ENCODE results near the gene CORO1A. TPM values are rescaled to one million over a fixed set of nuclear protein-coding genes. Genes with fewer than 3 reads are reported as not detected.
"Not testable (repeated sequence)": the region's sequence is repeated elsewhere in the genome, so short reads cannot be mapped to it uniquely, and the experiment has no call there.

The CORO1A gene
- total RNA-seq, 3 donors from 2014 or later: 24.4 to 30.9 (median 24.9) TPM

GRCh38 chr16:30194172-30194925 is 10.9 kb downstream of the CORO1A start:
- Histone ChIP-seq H3K4me3 (peak overlapping the region; percentile 35 to 67 (median 49)), H3K27ac (peak overlapping the region in 1 of 2 donors; percentile 54)
- H3K36me3 ChIP-seq; H3K4me1 ChIP-seq; H3K9me3 ChIP-seq; DNase-seq (ENCODE audit: low spot score in 2 of 2); intact Hi-C loops (cut with DNase I; ENCODE audit: low total_unique reads); H3K27me3 ChIP-seq: not testable (repeated sequence)

- H3K9me3 ChIP-seq; H3K27ac ChIP-seq; intact Hi-C loops (cut with DNase I; ENCODE audit: low total_unique reads); H3K27me3 ChIP-seq; H3K4me1 ChIP-seq; DNase-seq (ENCODE audit: low spot score in 2 of 2); H3K4me3 ChIP-seq; H3K36me3 ChIP-seq: not testable (repeated sequence)
Measured at GRCh38 chr16:30197001-30197400, 13.6 kb downstream of the CORO1A start.

- H3K4me1 ChIP-seq; H3K27ac ChIP-seq; intact Hi-C loops (cut with DNase I; ENCODE audit: low total_unique reads); H3K36me3 ChIP-seq; H3K4me3 ChIP-seq; DNase-seq (ENCODE audit: low spot score in 2 of 2); H3K27me3 ChIP-seq; H3K9me3 ChIP-seq: not testable (repeated sequence)
Measured at GRCh38 chr16:30199049-30199448, 15.6 kb downstream of the CORO1A start, which contains the start of gene SULT1A3. TSS of gene SULT1A3 (plus strand) at chr16:30199255. CDS start at chr16:30200729, 1,474 bp downstream.

- H3K9me3 ChIP-seq; H3K36me3 ChIP-seq; H3K4me3 ChIP-seq; DNase-seq (ENCODE audit: low spot score in 2 of 2); intact Hi-C loops (cut with DNase I; ENCODE audit: low total_unique reads); H3K27me3 ChIP-seq; H3K27ac ChIP-seq; H3K4me1 ChIP-seq: not testable (repeated sequence)
Measured at GRCh38 chr16:30199608-30200343, 16.4 kb downstream of the CORO1A start.

- H3K27ac ChIP-seq; H3K27me3 ChIP-seq; H3K36me3 ChIP-seq; H3K4me1 ChIP-seq; H3K9me3 ChIP-seq; intact Hi-C loops (cut with DNase I; ENCODE audit: low total_unique reads): not testable (repeated sequence)
- peak; percentile 14 to 49 for DNase-seq (ENCODE audit: low spot score in 2 of 2)
- H3K4me3 ChIP-seq: peak overlapping the region; percentile 36 to 56 (median 52)
Measured at GRCh38 chr16:30205541-30206236, 22.3 kb downstream of the CORO1A start.

GRCh38 chr16:30206252-30206651 is 22.9 kb downstream of the CORO1A start:
- H3K4me1 ChIP-seq; DNase-seq (ENCODE audit: low spot score in 2 of 2); H3K9me3 ChIP-seq; intact Hi-C loops (cut with DNase I; ENCODE audit: low total_unique reads); H3K27me3 ChIP-seq; H3K36me3 ChIP-seq; H3K27ac ChIP-seq: not testable (repeated sequence)
- H3K4me3 ChIP-seq: peak overlapping the region; percentile 36 to 56 (median 52)

- H3K9me3 ChIP-seq; intact Hi-C loops (cut with DNase I; ENCODE audit: low total_unique reads); H3K4me1 ChIP-seq; H3K27ac ChIP-seq; H3K4me3 ChIP-seq; H3K36me3 ChIP-seq; H3K27me3 ChIP-seq: not testable (repeated sequence)
- peak in 1 of 2 donors; percentile 50 for DNase-seq (ENCODE audit: low spot score in 2 of 2)
Measured at GRCh38 chr16:30207063-30207704, 23.8 kb downstream of the CORO1A start.

- DNase-seq (ENCODE audit: low spot score in 2 of 2): peak; percentile 52 to 93
- H3K27ac ChIP-seq; H3K36me3 ChIP-seq; H3K4me1 ChIP-seq; H3K27me3 ChIP-seq; H3K4me3 ChIP-seq; H3K9me3 ChIP-seq; intact Hi-C loops (cut with DNase I; ENCODE audit: low total_unique reads): not testable (repeated sequence)
Measured at GRCh38 chr16:30209032-30209431, 25.6 kb downstream of the CORO1A start.

GRCh38 chr16:30211414-30211813 is 28.0 kb downstream of the CORO1A start:
- H3K4me1 ChIP-seq; intact Hi-C loops (cut with DNase I; ENCODE audit: low total_unique reads); H3K9me3 ChIP-seq; H3K27me3 ChIP-seq; H3K4me3 ChIP-seq; H3K36me3 ChIP-seq; H3K27ac ChIP-seq; DNase-seq (ENCODE audit: low spot score in 2 of 2): not testable (repeated sequence)

- intact Hi-C loops (cut with DNase I; ENCODE audit: low total_unique reads); H3K9me3 ChIP-seq; H3K27ac ChIP-seq; H3K4me1 ChIP-seq; H3K4me3 ChIP-seq; H3K27me3 ChIP-seq; H3K36me3 ChIP-seq: not testable (repeated sequence)
- peak; percentile 14 to 37 for DNase-seq (ENCODE audit: low spot score in 2 of 2)
Measured at GRCh38 chr16:30217082-30217481, 33.7 kb downstream of the CORO1A start.
